T-helper 2 cell treated with Interferon-gamma antibody and Interleukin-4, amounts not matched to agents 100 ng/mL and 5 ng/mL, for 36 hours (primary cell): Measurements from ENCODE around the gene GALNT2. TPM values are rescaled to one million over a fixed set of nuclear protein-coding genes. Genes with fewer than 3 reads are reported as not detected.

Experiments used
- intact Hi-C: fragments of 100-400 bp; cut with micrococcal nuclease; formaldehyde crosslinking; loops from one replicate; pipeline ENCODE4 v1.15.1; 2023
- total RNA-seq: library from RNA; stranded (reverse); gene quantifications from 2 replicates; pipeline ENCODE4 v1.2.3, GENCODE V29; 2022

GALNT2 gene
- total RNA-seq: 26.6 and 27.4 TPM in 2 replicates

GRCh38 chr1:230066466-230067404 is at the start of gene GALNT2:
Gene GALNT2, plus strand, starts transcription at chr1:230067238. Its CDS starts 43 bp downstream, at chr1:230067281.
- intact Hi-C loops: loop anchor here (1.0 to 10.0 kb wide), 9 partner anchors 44 to 1580 kb away; partner anchors contain the start of genes ABCB10, CCSAP, COG2 and EGLN1

DNA sequence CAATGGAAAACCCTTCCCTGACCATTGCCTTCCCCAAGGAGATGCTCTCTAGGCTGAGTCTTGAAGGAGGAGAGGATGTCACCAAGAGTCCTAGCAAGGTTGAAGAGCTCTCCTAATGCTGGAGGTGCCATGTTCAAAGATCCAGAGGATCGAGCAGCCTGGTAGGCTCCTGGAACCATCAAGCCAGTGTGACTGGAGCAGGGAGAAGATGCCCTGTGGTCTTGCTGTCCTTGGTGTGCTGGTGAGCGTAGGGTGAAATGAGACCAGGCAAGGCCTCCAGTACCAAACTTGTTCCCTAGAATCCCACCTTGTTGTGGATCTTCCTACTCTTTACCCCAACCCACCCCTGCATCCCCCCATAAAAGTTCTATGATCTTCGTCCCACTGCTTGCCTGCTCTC is 46.6 kb upstream of the GALNT2 start:
- intact Hi-C loops: no loop called here

DNA sequence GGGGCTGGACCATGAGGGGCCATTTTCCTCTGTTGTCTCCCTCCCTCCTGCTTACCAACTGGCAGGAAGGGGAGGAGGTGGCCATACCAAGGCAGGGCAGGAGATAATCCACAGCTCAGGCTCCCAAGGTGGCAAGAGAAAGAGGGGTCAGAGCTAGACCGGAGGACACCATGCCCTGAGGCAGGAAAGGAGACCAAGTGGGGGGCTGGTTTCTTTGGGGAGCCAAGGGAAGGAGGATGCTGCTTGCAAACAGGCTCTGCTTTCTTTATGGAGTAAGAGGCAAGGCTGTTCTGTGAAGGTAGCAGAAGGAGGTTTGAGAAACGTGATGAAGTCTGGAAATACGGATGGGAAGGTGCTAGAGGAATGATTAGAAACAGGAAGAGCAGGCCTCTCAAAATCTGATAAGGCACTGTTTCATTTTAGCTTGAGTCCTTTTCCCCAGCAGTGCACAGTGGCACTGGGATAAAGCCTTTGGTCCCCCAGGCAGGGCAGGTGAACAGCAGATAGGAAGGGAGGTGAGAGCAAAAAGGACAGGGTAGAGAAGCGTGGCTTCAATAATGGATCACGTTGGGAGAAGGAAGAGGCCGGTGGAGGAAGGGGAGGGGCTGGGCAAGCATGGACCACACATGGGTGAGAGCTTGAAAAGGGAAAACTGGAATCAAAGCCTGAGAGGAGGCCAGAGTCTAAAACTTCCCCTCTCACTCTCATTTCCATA is 44.2 kb upstream of the GALNT2 start:
- intact Hi-C loops: no loop called here

DNA sequence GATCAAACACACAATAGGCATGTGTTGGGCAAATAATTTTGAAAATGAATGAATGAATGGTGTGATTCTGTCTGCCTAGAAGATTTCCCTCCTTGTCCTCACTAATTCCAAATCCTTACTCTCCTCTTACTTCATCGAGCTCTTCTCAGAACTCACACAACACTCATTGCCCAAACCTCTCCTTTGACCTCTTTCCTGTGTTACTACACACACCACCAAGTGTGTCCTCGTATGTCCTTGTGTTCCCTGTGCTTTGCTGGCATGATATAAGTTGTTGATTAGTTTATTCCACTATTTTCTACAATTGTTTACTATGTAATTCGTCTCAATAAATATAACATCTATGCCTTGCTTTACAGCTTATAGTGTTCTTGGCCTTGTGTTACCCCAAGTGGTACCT is 41.4 kb upstream of the GALNT2 start:
- intact Hi-C loops: no loop called here

GRCh38 chr1:230026139-230026538 is 40.9 kb upstream of the GALNT2 start:
- intact Hi-C loops: no loop called here

DNA sequence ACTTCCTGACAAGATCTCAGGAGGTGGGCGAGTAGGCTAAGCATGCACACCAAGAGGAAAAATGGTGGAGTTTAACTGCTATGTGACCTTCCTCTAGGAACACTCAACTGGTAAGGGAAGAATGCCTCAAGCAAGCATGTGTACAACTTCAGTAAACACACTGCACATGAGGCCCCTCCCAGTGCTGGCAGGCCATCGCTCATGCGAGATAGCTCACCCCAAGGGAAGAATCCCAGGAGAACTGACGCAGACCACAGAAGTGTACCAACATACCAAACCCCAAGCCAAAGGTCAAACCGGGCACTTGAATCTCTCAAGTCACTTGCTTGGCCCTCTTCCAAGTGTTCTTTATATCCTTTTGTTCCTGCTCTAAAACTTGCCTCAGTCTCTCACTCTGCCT is 40.5 kb upstream of the GALNT2 start:
- intact Hi-C loops: no loop called here

GRCh38 chr1:230028602-230029223 is 38.3 kb upstream of the GALNT2 start:
- intact Hi-C loops: no loop called here

- intact Hi-C loops: no loop called here
Measured at GRCh38 chr1:230029244-230029941, 37.6 kb upstream of the GALNT2 start.

DNA sequence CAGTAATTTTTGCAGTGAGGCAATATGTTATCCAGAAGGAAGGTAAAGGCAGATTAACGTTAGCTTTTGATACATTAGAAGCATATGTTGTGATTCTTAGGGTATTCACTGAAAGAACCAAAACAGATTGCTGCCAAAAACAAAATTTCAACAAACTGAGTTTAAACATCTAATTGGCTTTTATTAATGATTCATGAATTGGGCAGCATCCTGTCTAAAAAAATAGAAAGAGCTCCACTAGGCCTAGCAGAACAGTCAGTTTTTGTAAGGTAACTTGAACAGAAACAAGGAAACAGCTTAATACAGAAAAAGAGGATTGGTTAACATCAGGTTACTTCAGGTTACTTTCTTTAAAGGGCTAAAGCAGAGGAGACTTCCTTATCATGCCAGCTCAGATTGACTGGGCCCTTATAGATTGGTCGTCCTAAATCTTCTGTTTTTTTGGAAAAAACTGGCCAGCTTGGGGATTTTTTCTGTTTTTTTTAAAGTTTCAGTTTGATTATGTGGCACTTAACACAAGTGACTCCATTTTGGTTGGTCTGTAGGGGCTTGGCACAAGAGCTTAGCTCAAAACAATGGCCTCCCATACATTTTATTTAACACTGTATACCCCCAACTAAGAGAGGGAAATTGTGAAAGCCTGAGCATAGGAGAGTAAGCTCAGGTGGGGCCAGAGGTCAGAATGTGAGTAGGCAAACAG is 36.8 kb upstream of the GALNT2 start:
- intact Hi-C loops: no loop called here

DNA sequence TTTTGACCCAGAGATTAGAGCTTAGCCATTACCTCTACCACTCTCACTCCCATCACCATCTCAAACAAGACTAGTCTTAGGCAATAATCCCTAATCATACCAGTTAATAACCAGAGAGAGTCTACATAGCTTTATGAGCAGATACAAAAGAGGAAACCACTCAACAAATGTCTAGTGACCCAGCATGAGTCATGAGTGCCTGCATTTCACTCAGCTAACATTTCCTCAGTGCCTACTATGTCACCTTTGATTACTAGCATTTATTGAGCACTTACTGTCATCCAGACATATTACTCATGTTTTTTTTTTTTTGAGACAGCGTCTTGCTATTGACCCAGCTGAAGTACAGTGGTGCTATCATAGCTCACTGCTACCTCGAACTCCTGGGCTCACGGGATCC is 35.9 kb upstream of the GALNT2 start:
- intact Hi-C loops: no loop called here

DNA sequence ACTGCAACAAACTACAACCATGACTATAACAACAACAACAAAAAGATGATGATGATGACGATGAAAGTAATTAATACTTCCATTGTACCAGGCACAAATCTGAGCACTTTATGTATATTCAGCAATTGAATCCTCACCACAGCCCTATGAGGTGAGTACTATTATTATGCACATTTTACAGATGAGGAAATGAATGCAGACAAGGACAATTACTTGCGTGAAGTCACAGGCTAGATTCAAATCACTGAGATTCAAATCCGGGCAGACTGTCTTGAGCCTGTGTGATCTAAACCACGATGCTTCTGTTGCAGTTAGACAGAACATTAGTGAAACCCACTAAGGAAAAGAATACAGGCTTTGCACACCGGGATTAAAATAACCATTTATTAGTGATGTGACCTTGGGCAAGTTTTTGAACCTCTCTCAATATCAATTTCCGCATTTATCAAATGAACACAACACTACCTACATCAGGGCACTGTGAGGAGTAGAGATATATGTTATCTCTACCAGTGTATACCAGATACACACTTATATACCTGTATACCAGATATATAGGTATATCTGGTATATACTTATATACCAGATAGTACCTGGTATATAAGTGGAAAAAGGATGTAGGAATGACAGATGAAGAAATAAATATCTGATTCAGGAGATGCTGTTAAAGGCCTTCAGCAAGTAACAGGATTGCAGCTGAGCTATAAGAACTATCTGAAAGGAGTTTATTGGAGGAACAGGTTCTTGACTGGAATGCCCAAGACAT is 34.3 kb upstream of the GALNT2 start:
- intact Hi-C loops: no loop called here

DNA sequence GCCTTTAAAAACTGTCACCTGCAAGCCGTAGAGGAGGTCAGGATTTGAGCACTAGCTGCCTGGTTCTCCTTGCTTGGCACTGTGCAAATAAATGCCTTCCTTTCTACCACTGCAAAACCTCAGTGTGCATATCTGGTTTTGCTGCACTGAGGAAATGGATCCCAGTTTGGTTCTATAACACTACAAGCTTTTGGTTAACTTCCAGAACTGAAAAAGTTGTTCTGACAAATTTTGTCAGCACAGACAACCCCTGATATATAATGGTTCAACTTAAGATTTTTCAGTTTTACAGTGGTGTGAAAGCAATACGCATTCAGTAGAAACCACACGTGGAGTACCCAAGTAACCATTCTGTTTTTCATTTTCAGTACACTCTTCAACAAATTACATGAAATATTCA is 29.8 kb upstream of the GALNT2 start:
- intact Hi-C loops: no loop called here

- intact Hi-C loops: no loop called here
Measured at GRCh38 chr1:230040440-230040839, 26.6 kb upstream of the GALNT2 start.

- intact Hi-C loops: no loop called here
Measured at GRCh38 chr1:230043081-230043480, 24.0 kb upstream of the GALNT2 start.

DNA sequence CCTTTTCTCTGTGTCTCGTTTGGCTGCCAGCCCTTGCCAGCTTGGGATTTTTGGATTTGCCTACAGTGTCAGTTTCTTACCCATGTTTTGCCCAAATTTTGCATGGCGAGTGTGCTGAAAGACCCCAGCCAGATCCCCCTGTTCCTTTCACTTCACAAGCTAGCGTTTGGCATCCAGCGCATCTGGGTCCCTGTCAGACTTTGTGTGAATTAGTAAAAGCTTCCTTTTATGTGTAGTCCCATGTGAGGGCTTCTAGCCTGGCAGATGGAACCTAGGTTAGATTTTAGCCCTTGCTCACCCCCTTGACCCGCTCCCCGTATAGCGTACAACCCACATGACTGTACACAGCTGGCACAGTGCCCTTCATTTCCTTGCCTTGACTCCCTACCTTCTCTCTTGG is 22.3 kb upstream of the GALNT2 start:
- intact Hi-C loops: no loop called here

- intact Hi-C loops: no loop called here
Measured at GRCh38 chr1:230047114-230047865, 19.7 kb upstream of the GALNT2 start.

DNA sequence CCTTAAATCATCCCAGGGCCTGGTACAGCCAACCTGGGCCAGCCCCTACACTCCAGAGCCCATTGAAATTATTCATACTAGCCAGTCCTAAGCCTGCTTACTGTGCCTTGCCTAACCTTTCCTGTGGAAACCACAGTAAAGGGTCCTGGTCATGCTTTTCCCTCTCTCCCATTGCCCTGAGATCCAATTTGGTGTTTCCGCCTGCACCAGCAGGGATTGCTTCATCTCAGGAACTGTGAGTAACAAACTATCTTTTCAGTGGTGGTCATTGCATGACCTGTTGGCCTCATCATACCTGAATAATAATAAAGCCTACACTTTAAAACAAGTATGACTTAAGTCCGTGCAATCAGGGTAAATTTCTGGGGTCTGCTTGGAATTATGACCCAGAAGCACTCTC is 18.7 kb upstream of the GALNT2 start:
- intact Hi-C loops: no loop called here

DNA sequence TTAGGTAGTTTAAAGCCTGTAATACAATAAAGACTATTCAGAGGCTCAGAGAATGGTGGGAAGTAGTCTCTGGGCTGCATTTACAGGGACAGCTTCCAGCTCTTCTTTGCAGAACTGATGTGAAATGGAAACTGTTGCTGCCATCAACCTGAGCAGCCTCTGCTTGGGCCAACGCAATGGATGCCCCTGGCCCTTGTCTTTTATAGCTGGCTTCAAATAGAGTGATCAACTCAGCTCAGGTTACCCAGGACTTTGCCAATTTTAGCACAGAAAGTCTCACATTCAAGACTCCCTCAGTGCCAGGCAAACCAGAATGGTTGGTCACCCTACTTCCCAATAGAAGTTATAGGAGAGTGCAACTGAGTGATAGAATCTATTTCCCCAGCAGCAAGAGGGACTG is 18.1 kb upstream of the GALNT2 start:
- intact Hi-C loops: no loop called here

GRCh38 chr1:230049731-230050130 is 17.3 kb upstream of the GALNT2 start:
- intact Hi-C loops: no loop called here
